WI38 (cell line): ENCODE data around the gene REXO1.

Source experiments
- H3K4me3 ChIP-seq: 2 replicates; pipeline ENCODE4 v1.5.1; 2011; ENCODE audit warnings: low read depth, mild to moderate bottlenecking, control low read depth, low read length
- CTCF ChIP-seq: IDR thresholded peaks from 2 replicates; pipeline ENCODE4 v1.5.1; 2012; ENCODE audit warnings: low read depth, mild to moderate bottlenecking, control low read depth, low read length

REXO1 gene

GRCh38 chr19:1826557-1827521 lies 21.4 kb downstream of the REXO1 start:
- no peak for TF ChIP-seq CTCF
- no peak overlapping the region for H3K4me3 ChIP-seq

- H3K4me3 ChIP-seq, result no peak overlapping the region
Observed at GRCh38 chr19:1825909-1826556, 22.2 kb downstream of the REXO1 start.

GRCh38 chr19:1824252-1824622 lies 24.0 kb downstream of the REXO1 start:
- no peak for TF ChIP-seq CTCF
- no peak overlapping the region for H3K4me3 ChIP-seq

More at GRCh38 chr19:1825909-1826556, 22.2 kb downstream of the REXO1 start:
- peak; percentile 80 for TF ChIP-seq CTCF

- TF ChIP-seq CTCF, result no peak
- no peak overlapping the region for H3K4me3 ChIP-seq
Observed at GRCh38 chr19:1823539-1824251, 24.6 kb downstream of the REXO1 start.

- no peak overlapping the region for H3K4me3 ChIP-seq
Observed at GRCh38 chr19:1823020-1823419, 25.3 kb downstream of the REXO1 start.

GRCh38 chr19:1822210-1822609 lies 26.1 kb downstream of the REXO1 start:
- no peak for TF ChIP-seq CTCF

More at GRCh38 chr19:1823020-1823419, 25.3 kb downstream of the REXO1 start:
- no peak for TF ChIP-seq CTCF

More at GRCh38 chr19:1822210-1822609, 26.1 kb downstream of the REXO1 start:
- no peak overlapping the region for H3K4me3 ChIP-seq
